Neural crest cell (in vitro differentiated cells): ENCODE results near the gene CD58. TPM values are rescaled to one million over a fixed set of nuclear protein-coding genes. Genes with fewer than 3 reads are reported as not detected.

ENCODE experiments used
- DNase-seq: peaks from one replicate; pipeline ENCODE4 v3.0.0; 2021; ENCODE audit warnings: low read depth, mixed read lengths, low spot score
- H3K27ac Mint-ChIP-seq: one replicate; pipeline ENCODE4 v1.8.0; 2021; ENCODE audit warnings: mild to moderate bottlenecking, mixed read lengths; ENCODE audit not compliant: unreplicated experiment
- H3K27me3 Mint-ChIP-seq: 2 replicates; pipeline ENCODE4 v1.8.0; 2021; ENCODE audit warnings: low read depth, mild to moderate bottlenecking, mixed read lengths
- H3K36me3 Mint-ChIP-seq: 2 replicates; pipeline ENCODE4 v1.8.0; 2021; ENCODE audit warnings: low read depth, mild to moderate bottlenecking, mixed read lengths
- H3K4me1 Mint-ChIP-seq: 2 replicates; pipeline ENCODE4 v1.8.0; 2021; ENCODE audit warnings: mixed read lengths
- H3K4me3 Mint-ChIP-seq: one replicate; pipeline ENCODE4 v1.8.0; 2021; ENCODE audit warnings: mild to moderate bottlenecking, mixed read lengths
- H3K9me3 Mint-ChIP-seq: 2 replicates; pipeline ENCODE4 v1.8.0; 2021; ENCODE audit warnings: mixed read lengths
- CTCF ChIP-seq: fragments of 200-600 bp; sonication (generic); conservative IDR thresholded peaks from 2 replicates; pipeline ENCODE4 v1.5.0; 2021; ENCODE audit warnings: antibody characterized with exemption, mild to moderate bottlenecking
- total RNA-seq: library from RNA; stranded (reverse); gene quantifications from 2 replicates; pipeline ENCODE4 v1.2.1, GENCODE V29; 2021

Gene CD58
- total RNA-seq, 1 donor from 2014 or later = 7.1 TPM

- TF ChIP-seq CTCF = no peak
- Mint-ChIP-seq H3K4me1 (no peaks in the 10 kb centered on the region), H3K4me3 (no peak overlapping the region), H3K36me3 (peaks cover 3% of the 10 kb centered on the region), H3K9me3 (no peaks in the 10 kb centered on the region), H3K27me3 (no peaks in the 10 kb centered on the region), H3K27ac (no peak overlapping the region)
- DNase-seq = no peak
Observed at GRCh38 chr1:116556289-116557006, 14.4 kb downstream of the CD58 start.

- H3K36me3 Mint-ChIP-seq = peaks cover 3% of the 10 kb centered on the region
- no peak overlapping the region for H3K27ac Mint-ChIP-seq
- no peak for DNase-seq
- no peaks in the 10 kb centered on the region for H3K4me1 Mint-ChIP-seq
- H3K27me3 Mint-ChIP-seq = no peaks in the 10 kb centered on the region
- no peaks in the 10 kb centered on the region for H3K9me3 Mint-ChIP-seq
- TF ChIP-seq CTCF = no peak
- H3K4me3 Mint-ChIP-seq = no peak overlapping the region
Observed at GRCh38 chr1:116554924-116555323, 15.9 kb downstream of the CD58 start.

GRCh38 chr1:116553386-116554115, 17.3 kb downstream of the CD58 start:
- Mint-ChIP-seq H3K27ac (no peak overlapping the region), H3K4me3 (no peak overlapping the region), H3K4me1 (no peaks in the 10 kb centered on the region), H3K27me3 (no peaks in the 10 kb centered on the region), H3K36me3 (peaks cover 3% of the 10 kb centered on the region), H3K9me3 (no peaks in the 10 kb centered on the region)
- TF ChIP-seq CTCF = no peak
- DNase-seq = no peak

GRCh38 chr1:116546354-116546977, 24.4 kb downstream of the CD58 start:
- peaks cover 9% of the 10 kb centered on the region for H3K36me3 Mint-ChIP-seq
- H3K9me3 Mint-ChIP-seq = no peaks in the 10 kb centered on the region
- TF ChIP-seq CTCF = no peak
- H3K27me3 Mint-ChIP-seq = no peaks in the 10 kb centered on the region
- no peak overlapping the region for H3K4me3 Mint-ChIP-seq
- H3K4me1 Mint-ChIP-seq = no peaks in the 10 kb centered on the region
- DNase-seq = no peak
- no peak overlapping the region for H3K27ac Mint-ChIP-seq

- TF ChIP-seq CTCF = no peak
- Mint-ChIP-seq H3K27me3 (no peaks in the 10 kb centered on the region), H3K4me3 (no peak overlapping the region), H3K9me3 (no peaks in the 10 kb centered on the region), H3K27ac (no peak overlapping the region), H3K4me1 (no peaks in the 10 kb centered on the region), H3K36me3 (peaks cover 9% of the 10 kb centered on the region)
- DNase-seq = no peak
Observed at GRCh38 chr1:116545359-116545705, 25.5 kb downstream of the CD58 start.
